UCSD-AML1 (cell line): ENCODE data around the gene SLC13A1.
"Not testable (repeated sequence)": the region's sequence is repeated elsewhere in the genome, so short reads cannot be mapped to it uniquely, and the experiment has no call there.

Source experiments
- DNase-seq: peaks from one replicate; lab custom pipeline; 2025; ENCODE audit not compliant: unreplicated experiment; lab: John Stamatoyannopoulos, UW

Gene SLC13A1

DNA sequence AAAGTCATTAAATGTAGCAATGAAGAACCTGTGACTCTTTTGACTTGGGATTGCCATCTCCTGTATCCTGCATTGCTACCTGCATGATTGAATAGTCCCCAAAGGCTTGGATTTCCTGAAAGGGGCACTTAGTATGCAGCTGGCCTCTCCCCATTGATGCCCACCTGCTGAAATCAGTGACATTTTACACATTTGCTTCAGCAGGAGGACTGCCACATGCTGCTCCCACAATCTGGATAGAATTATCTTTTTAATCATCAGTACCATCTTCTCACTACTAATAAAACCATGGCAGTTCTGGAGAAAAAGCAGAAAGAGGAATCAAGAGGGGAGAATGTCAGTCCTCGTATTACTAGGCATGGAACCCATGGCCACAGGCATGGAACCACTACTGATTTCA, 67.8 kb downstream of the SLC13A1 start:
- DNase-seq = no peak

DNA sequence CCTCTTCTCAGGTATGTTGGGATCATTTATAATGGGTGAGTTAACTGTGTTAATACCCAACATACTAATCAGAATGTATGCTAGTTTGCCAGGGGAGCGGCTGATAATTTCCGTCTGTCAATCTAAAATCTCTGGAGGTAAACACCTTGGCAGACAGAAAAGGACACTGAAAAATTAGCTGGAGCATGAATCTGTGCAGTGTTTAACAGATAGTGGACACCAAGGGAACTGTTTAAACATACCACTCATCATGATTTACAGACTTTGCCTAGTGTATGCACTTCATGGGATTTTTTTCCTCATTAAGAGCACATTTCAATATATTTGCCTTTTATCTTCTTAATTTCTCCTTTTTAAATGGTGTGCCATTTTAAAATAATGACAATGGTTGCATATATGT, 68.2 kb downstream of the SLC13A1 start:
- DNase-seq = no peak

DNA sequence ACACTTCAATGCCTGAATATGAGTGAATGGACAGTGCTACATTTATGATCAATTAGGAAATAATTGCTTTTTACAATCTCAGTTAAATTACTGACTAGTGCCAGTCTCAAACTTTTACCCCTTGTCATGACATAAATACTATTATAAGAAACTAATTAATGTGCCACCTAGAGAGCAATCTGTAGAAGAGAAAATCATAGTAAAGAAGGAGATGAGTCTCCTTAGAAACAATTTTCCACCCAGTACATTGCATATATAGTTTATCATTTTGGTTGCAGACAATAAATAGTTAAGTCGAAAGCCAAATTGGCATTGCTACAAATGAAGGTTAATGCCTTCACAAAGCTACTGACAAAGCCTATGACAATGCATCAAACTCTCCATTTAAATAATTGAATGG, 68.6 kb downstream of the SLC13A1 start:
- no peak for DNase-seq

DNA sequence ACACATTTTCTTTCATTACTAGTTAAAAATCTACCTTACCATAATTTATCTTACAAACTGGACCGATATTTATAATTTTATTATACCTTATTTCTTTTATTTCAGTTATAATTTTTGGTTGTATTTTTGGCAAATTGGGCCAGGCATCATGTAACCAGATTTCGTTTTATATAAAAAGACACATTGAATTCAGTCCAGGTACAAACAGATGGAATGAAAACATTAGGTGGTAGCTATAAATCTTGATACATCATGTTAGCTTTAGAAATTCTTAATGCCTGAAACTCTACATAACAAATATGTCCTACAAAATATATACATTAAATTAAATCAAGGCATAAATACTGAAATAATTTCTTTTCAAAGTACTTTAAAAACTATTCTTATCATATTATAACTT, 73.1 kb downstream of the SLC13A1 start:
- no peak for DNase-seq

DNA sequence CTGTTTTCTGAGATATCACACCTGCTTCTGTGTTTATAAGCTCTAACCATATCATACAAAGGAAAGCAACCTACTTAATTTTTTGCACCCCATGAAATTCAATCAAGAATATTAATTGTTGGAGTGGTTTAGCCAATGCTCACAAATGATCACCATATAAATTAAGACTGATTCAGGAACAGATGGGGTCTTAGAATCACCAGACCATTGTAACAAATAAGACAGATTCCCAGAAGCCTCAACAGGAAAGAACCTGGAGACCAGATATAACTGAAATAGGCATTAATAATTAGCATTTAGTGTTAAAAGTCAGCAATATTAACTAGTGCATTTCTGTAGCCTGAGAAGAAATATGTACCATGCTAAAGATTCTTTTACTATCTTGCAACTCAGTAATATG, 73.6 kb downstream of the SLC13A1 start:
- DNase-seq = no peak

DNA sequence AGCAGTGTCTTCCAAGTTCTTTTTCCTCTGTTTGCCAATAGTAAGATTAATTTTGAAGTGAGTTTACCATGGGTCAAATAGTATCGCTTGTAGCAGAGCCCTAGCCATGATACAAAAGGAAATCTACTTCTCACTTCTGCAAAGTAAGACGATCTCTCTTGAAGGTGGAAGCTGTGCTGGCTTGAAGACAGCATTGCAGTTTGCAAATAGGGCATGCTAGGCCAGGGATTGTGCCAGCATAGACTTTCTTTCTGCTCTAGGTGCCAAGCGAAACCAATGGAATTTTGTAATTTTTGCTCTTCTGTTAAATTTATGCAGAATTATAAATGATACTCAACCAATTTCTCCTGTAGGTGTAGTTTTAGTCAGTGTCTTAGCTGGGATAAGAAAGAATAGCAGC, 74.5 kb downstream of the SLC13A1 start:
- no peak for DNase-seq

DNA sequence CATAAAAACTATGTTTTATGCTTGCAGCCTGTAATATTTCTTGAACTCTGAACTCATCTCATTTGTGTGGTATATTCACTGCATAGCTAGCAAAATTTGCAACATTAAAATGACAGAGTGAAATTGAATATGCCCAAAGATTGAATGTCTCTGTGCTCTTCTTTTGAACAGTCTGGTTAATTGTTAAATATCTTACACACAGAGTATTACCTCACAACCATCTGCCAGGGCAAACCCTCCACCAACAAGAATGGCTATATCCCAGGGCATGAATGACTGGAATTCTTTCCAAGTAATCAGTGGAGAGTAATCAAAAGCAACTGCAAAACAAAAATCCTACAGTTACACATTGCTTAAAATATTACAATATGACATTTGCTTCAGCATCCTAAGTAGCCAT, 76.9 kb downstream of the SLC13A1 start:
- no peak for DNase-seq

DNA sequence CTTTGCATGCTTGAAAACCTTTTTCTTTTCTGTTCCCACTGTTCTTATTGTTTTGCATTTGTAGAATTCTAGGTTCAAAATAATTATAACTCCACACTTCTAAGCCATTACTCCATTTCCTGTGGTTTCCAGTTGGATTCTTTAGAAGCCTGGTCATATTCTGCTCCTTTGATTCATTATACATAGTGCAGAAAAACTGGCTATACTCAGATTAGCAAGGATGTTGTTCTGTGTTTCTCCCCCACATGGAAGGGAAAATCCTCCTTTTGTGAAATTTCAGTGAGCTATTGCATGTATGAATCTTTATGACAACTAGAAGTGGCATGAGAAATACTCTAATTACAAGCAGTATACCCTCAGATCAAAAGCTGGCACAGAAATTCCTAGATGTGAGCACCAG, 79.5 kb downstream of the SLC13A1 start:
- no peak for DNase-seq

DNA sequence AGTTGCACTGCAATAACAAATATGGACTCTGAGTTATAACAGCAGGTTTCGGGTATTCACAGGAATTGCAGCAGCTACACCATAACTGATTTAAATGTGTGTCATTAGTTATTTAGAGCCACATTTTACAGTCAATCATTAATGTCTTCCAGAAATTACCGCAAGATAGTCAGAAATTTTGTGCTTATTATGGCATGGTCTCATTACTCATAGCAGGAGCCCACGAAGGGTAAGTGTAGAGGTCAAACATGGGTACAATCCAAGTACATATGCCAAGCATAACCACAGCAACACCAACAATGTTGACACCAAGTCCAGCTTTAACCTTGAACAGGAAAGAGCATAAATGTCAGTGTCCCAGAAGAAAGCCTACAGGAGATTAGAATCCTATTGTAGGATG, 84.4 kb downstream of the SLC13A1 start:
- DNase-seq = no peak

DNA sequence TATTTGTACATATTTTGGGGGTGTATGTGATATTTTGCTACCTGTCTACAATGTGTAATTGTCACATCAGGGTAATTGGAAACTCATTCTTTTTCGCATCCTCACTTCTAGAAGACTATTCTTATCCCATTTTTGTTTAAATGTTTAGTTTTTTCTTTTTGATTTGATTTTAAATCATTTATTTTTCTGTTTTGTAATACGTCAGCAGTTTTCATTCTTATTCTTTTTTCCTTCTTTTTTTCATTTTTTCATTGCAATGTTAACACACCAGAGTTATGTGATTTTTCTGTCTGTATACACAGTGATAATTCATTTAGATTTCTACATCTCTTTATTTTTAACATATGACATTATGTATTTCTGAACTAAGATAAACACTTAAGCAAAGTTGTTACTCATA, 85.5 kb downstream of the SLC13A1 start:
- no peak for DNase-seq

DNA sequence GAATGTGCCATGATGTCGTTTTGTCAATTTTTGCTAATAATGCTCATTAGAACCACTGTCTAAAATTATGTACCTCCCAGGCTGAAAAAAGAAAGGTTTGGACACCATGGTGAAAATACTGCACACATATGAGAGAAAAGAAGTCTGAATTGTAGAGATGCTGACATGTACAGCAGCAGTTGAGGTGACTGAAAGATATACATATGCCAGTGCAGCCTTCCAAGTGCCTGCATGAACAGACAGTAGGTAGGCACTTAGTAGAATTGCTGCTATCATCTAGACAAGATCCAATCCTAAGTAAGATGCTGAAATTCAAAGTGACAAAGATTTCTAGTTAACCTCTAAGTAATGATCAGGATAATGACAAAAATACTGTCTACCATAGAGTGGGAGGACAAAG, 86.9 kb downstream of the SLC13A1 start:
- DNase-seq = no peak

DNA sequence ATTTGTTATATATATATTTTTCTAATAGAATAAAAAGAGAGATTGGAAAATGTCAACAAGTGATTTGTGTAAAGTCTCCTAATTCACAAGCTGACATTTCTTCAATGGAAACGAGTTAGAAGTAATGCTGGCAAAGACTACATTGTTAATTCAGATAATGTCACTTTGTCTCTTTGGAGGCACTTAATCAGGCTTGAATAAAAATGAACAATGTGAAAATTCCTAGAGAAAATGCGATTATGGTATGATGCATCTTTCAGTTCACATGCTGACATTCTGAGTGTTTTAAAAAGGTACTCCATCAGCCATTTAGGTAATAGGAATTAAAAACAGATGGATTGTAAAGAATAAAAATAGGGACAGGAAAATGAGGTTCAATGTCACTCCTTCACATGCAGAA, 100.1 kb downstream of the SLC13A1 start:
- DNase-seq = no peak

DNA sequence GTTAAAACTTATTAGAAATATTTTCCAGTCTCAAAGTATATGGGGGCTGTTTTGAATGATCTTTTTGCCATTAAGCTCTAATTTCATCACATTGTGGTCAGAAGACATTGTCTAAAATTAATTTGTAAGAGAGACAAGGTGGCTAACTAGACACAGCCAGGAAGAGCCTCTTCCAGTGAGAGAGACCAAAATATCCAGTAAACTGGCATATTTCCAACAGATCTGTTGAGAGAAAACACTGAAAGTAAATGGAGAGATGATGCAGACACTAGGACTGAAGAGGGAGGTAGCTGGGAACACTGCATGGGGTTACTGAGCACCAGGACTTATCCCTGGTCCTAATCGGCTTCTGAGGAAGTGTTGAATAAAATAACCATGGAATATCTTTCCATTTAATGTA, 102.8 kb downstream of the SLC13A1 start:
- DNase-seq = no peak

DNA sequence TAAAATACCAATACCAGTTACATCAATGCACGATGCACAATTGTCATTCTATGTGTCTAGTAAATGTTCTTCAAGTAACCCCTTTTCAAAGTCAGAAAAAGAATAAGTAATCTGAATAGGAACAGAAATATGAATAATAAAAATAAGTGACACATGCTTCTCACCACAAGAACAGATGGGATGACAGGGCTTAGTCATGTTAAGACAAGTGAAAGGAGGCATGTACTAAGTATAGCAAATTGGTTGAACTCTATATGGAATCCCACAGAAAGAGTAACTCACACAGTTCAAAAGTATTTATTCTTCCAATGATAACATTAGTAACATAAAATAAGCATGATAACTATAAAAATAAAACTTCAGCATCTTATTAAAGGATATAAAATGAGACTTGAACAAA, 103.3 kb downstream of the SLC13A1 start:
- no peak for DNase-seq

DNA sequence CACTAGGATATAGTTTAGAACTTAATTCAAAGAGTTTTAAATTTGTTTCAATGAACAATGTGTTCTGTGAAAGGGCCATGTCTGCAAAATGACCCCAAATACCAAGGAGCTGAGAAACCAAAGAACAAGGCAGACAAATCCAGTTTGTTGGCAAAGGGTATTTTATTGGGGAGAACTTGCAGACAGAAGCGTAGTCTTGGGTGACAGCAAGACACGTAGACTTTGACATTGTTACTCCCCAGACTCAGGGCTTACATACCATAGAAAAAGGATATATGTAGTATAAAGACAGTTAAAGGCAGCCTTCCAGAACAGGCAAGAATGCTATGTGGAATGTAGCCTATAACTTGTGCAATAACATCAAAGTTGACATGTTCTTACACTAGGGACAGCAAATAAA, 109.3 kb downstream of the SLC13A1 start:
- no peak for DNase-seq

DNA sequence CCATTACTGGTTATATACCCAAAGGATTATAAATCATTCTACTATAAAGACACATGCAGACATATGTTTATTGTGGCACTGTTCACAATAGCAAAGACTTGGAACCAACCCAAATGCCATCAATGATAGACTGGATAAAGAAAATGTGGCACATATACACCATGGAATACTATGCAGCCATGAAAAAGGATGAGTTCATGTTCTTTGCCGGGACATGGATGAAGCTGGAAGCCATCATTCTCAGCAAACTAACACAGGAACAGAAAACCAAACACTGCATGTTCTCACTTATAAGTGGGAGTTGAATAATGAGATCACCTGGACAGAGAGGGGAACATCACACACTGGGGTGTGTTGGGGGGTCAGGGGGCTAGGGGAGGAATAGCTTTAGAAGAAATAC, 112.9 kb downstream of the SLC13A1 start:
- not testable (repeated sequence) for DNase-seq

DNA sequence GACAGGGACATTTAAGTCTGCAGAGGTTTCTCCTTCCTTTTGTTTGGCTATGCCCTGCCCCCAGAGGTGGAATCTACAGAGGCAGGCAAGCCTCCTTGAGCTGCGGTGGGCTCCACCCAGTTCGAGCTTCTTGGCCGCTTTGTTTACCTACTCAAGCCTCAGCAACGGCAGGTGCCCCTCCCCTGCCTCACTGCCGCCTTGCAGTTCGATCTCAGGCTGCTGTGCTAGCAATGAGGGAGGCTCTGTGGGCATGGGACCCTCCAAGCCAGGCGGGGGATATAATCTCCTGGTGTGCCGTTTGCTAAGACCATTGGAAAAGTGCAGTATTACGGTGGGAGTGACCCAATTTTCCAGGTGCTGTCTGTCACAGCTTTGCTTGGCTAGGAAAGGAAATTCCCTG, 114.9 kb downstream of the SLC13A1 start:
- not testable (repeated sequence) for DNase-seq

DNA sequence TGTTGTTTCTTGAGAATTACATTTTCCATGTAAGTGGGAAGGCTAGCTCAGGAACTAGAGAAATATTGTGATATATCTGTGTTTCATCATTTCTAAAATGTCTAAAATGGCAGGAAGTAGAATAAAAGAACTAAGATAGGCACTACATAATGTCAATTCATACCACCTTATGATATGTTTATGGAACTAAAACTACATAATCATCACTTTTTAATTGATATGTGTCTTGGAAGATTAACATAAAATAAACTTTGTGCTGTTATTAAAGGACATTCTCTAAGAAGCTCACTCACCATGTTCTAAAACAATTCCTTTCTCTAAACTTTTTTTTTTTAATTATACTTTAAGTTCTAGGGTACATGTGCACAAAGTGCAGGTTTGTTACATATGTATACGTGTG, 120.7 kb downstream of the SLC13A1 start:
- no peak for DNase-seq

DNA sequence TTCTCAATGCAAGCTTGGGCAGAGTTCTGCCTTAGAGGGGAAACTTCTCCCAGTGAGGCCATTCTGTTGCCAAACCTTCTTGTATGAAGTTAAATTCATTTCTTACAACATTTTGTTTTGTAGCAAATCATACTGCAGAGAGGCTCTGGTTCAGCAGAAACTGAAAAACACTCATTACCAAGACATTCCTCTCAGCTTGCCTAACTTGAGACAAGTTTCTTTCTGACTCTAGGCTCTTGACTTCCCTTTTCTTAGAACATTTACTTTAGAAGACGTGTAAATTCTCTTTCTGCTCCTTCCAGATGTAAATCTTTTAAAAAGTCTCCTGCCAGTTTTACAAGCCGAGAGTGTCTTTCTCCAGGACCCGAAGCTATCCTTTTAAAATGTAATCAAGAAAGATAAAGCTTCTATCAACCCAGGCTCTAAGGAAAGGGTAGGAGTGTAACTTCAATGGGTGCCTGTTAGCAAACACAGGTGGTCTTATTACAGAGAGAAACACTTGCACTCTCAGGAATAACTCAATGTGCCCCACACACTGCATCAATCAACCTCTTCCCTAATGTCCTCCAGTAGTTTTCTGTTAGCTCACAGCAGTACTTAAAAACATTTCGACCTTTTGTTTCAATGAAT, 123.8 kb downstream of the SLC13A1 start:
- DNase-seq = no peak

DNA sequence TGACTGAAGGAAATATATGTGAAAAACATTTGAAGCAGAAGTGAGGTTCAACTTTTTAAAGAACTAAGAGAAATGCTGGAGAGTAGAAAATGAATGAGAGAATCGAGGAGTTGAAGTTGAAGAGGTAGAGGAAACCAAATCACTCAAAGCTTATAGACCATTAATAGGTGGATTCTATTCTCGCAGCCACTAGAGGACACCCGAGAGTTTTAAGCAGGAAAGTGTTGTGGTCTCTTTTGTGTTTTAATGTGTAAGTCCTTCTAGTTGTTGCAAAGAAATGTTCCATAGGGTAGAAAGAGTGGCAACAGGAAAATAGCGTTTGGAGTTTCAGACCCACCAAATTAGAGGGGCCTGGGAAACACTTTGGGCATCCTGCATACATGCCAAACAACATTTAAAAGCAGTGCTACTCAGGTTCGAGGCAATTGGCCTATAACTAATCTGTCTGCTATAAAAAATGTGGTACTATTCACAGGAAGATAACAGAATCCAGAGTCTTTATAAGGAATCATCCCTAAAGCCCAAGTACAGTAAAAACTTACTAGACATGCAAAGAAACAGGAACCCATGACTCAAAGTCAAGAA, 129.0 kb downstream of the SLC13A1 start:
- no peak for DNase-seq

DNA sequence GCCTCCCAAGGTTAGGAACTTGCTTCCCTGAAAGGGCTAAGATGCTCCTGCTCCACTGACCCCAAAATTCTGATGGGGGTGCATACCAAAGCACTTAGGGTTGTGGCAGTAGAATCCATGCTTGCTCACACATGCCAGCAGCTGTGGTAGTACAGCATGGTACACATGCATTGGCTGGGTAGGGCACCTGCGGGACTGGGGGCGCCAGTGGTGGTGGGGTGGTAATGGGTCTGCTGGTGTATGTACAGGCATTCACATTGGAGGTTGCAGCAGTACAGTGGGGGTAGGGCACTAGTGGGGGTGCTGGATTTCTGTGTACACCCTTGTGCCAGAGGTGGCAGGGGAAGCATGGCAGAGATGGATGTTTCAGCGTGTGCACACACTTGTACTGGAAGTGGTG, 132.0 kb downstream of the SLC13A1 start:
- DNase-seq = no peak
